Neural progenitor cell (in vitro differentiated cells): Measurements from ENCODE around the gene RXRA.

Source experiments
- EZH2 ChIP-seq: fragments of 200-600 bp; sonication (generic); IDR thresholded peaks from 2 replicates; pipeline ENCODE4 v1.6.1; 2017; ENCODE audit warnings: antibody characterized with exemption, mild to moderate bottlenecking, moderate library complexity
- EZH2phosphoT487 ChIP-seq: fragments of 200-600 bp; sonication (generic); IDR thresholded peaks from 2 replicates; pipeline ENCODE4 v1.6.1; 2017; ENCODE audit warnings: antibody characterized with exemption
- TF ChIP-seq, protein P1 (sequence below): fragments of 200-600 bp; sonication (generic); IDR thresholded peaks from 2 replicates; pipeline ENCODE4 v1.5.1; 2017; ENCODE audit warnings: antibody characterized with exemption, mild to moderate bottlenecking

DNA sequence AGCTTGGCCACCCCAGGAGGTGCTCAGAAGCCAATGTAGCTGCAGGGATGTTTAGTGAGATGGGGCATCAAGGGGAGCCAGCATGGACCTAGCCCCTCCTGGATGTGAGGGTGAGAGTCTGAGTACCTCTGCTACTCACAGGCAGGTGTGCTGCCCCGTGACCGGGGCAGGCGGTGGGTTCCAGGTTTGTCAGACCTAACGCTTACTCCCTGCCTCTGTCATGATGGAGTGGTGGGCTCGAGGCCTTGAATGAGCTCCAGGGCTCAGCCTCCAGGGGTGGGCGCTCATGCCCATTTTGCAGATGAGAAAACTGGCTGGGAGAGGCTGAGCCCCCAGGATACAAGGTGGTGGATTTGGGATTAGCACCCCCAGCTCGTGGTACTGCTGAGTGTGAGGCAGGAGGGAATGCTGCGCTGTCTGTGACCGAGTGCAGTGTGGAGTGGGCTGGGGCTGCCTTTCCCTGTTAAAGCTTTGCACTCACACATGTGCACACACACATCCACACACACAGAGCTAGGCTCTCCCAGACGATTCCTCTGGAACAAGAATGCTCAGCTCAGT lies 1.5 kb downstream of the RXRA start:
- TF ChIP-seq, protein P1, sequence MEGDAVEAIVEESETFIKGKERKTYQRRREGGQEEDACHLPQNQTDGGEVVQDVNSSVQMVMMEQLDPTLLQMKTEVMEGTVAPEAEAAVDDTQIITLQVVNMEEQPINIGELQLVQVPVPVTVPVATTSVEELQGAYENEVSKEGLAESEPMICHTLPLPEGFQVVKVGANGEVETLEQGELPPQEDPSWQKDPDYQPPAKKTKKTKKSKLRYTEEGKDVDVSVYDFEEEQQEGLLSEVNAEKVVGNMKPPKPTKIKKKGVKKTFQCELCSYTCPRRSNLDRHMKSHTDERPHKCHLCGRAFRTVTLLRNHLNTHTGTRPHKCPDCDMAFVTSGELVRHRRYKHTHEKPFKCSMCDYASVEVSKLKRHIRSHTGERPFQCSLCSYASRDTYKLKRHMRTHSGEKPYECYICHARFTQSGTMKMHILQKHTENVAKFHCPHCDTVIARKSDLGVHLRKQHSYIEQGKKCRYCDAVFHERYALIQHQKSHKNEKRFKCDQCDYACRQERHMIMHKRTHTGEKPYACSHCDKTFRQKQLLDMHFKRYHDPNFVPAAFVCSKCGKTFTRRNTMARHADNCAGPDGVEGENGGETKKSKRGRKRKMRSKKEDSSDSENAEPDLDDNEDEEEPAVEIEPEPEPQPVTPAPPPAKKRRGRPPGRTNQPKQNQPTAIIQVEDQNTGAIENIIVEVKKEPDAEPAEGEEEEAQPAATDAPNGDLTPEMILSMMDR = no peak
- TF ChIP-seq EZH2phosphoT487 (no peak), EZH2 (no peak)
